Measurements from ENCODE around the gene BEGAIN.

Gene BEGAIN

DNA sequence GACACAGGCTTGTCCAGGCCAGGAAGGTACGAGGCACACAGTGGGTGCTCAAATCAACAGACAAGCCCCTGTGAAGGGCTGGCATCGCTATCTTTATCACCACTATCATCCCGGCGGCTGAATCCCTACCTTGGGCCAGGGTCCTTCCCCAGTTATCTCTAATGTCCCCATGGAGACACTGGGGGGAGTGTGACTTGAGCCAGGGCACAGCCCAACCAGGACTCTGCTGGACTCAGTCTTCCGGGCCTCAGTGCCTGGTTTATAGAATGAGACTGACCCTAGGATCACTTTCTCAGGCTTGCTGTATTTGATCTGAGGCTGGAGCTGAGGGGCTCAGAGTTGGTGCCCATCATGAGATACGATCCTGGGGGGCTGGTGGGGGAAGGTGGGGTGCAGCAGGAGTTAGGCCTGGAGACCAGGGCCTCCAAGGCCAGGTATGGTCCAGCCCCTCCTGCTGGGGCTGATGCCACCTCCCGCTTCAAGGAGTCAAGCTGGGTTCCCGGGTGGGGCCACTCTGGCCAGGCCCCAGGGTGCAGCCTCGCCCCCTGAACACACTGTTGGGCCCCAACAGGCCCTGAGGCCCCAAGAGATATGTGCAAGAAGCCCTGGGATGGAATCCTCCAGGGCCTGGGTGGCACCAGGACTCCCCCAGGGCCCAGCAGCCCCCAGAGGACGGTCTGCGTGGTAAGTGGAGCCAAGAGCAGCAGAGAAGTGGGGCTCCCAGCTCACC lies 11.8 kb downstream of the BEGAIN start:
- Histone ChIP-seq H3K36me3 (ENCODE audit: control insufficient read depth, low read length) (no peaks in the 10 kb centered on the region), H3K9me2 (replicated peaks; ENCODE audit: control insufficient read depth, low read length) (no peaks in the 10 kb centered on the region), H3K79me2 (ENCODE audit: control insufficient read depth, low read length) (no peaks in the 10 kb centered on the region), H4K20me1 (ENCODE audit: control insufficient read depth, insufficient read depth, low read depth, low read length) (no peaks in the 10 kb centered on the region), H3F3A (ENCODE audit: control insufficient read depth, insufficient read depth) (no peaks in the 10 kb centered on the region), H3K4me3 (ENCODE audit: low read length) (no peak overlapping the region), H3K4me1 (ENCODE audit: control insufficient read depth, low read length) (peaks cover 7% of the 10 kb centered on the region), H3K27ac (ENCODE audit: low read depth, low read length) (no peak overlapping the region), H3K4me2 (ENCODE audit: low read length) (no peak overlapping the region), H3K27me3 (ENCODE audit: control insufficient read depth, low read length) (no peaks in the 10 kb centered on the region), H3K9me3 (ENCODE audit: control insufficient read depth, insufficient read depth, low read length) (no peaks in the 10 kb centered on the region)
- TF ChIP-seq EZH2phosphoT487 (IDR thresholded peaks at IDR 0.05; ENCODE audit: borderline replicate concordance, low read length) = no peak
- TF ChIP-seq, protein P1, sequence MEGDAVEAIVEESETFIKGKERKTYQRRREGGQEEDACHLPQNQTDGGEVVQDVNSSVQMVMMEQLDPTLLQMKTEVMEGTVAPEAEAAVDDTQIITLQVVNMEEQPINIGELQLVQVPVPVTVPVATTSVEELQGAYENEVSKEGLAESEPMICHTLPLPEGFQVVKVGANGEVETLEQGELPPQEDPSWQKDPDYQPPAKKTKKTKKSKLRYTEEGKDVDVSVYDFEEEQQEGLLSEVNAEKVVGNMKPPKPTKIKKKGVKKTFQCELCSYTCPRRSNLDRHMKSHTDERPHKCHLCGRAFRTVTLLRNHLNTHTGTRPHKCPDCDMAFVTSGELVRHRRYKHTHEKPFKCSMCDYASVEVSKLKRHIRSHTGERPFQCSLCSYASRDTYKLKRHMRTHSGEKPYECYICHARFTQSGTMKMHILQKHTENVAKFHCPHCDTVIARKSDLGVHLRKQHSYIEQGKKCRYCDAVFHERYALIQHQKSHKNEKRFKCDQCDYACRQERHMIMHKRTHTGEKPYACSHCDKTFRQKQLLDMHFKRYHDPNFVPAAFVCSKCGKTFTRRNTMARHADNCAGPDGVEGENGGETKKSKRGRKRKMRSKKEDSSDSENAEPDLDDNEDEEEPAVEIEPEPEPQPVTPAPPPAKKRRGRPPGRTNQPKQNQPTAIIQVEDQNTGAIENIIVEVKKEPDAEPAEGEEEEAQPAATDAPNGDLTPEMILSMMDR (IDR thresholded peaks at IDR 0.05; ENCODE audit: low read depth, low read length, poor library complexity, severe bottlenecking) = no peak

DNA sequence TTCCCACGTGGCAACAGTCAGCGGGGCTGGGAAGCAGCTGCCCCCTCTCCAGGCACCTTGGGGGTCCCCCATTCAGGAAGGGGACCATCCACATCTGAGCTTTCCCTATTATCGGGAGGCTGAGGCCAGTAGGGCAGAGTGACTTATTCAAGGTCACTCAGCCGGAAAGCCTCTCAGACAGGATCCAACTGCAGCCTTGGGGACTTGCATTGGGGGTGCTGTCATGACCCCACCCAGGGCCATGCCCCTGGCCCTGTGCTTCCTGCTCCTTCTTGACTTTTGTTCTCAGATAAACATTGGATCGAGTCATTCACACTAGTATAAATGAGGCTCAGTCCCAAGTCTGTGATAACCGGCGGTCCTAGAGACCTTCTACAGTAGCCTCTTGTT lies 12.6 kb downstream of the BEGAIN start:
- H3K27ac ChIP-seq (ENCODE audit: low read depth, low read length) = no peak overlapping the region
- H3K79me2 ChIP-seq (ENCODE audit: control insufficient read depth, low read length) = no peaks in the 10 kb centered on the region
- no peak overlapping the region for H3K4me2 ChIP-seq (ENCODE audit: low read length)
- no peaks in the 10 kb centered on the region for H3K9me2 ChIP-seq (replicated peaks; ENCODE audit: control insufficient read depth, low read length)
- no peaks in the 10 kb centered on the region for H3K36me3 ChIP-seq (ENCODE audit: control insufficient read depth, low read length)
- H4K20me1 ChIP-seq (ENCODE audit: control insufficient read depth, insufficient read depth, low read depth, low read length) = no peaks in the 10 kb centered on the region
- no peak overlapping the region for H3K4me3 ChIP-seq (ENCODE audit: low read length)
- TF ChIP-seq EZH2phosphoT487 (IDR thresholded peaks at IDR 0.05; ENCODE audit: borderline replicate concordance, low read length) = no peak
- TF ChIP-seq, protein P1 (IDR thresholded peaks at IDR 0.05; ENCODE audit: low read depth, low read length, poor library complexity, severe bottlenecking) = no peak
- H3F3A ChIP-seq (ENCODE audit: control insufficient read depth, insufficient read depth) = no peaks in the 10 kb centered on the region
- H3K9me3 ChIP-seq (ENCODE audit: control insufficient read depth, insufficient read depth, low read length) = no peaks in the 10 kb centered on the region
- peaks cover 7% of the 10 kb centered on the region for H3K4me1 ChIP-seq (ENCODE audit: control insufficient read depth, low read length)
- peaks cover 2% of the 10 kb centered on the region; the same call in 1 of the 2 replicates for H3K27me3 ChIP-seq (ENCODE audit: control insufficient read depth, low read length)

DNA sequence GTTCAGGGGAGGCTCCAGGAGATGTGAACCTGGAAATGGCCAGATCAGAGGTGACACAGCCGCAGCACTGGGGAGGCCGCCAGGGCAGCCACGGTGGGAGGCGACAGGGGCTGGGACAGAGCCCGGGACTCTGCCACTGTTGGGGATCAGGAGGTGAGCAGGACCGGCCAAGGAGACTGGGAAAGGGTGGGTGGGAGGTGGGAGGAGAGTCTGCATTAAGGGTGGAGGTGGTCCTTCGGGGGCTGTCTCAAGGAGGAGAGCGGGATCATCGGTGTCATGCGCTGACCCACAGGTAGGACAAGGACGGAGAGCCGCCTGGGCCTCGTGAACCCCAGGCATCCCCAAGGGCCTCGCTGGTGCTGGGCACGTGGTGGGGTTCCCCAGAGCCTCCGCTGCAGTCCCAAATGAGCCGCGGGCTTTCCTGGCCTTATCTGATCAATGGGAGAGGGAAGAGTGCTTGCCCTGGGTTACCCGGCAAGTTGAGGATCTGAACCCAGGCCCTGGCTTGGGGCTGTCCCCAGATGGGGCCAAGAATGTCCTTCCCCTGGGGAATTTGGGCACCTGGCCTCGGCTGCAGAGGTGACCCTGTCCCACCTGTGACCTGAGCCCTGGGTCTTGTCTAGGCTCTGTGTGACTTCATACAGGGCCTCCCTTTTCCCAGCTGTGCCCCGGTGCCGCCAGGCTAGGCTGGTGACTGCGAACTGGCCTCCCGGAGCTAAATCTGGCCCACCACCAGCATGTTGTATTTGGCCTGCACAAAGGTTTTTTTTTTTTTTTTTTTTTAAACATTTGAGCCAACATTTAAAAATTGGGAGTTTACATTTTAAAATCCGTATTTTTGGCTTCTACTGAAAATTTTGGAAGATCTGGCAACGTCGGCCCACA lies 13.2 kb downstream of the BEGAIN start:
- Histone ChIP-seq H3K79me2 (ENCODE audit: control insufficient read depth, low read length) (no peaks in the 10 kb centered on the region), H3K9me3 (ENCODE audit: control insufficient read depth, insufficient read depth, low read length) (no peaks in the 10 kb centered on the region), H3K4me3 (ENCODE audit: low read length) (no peak overlapping the region), H3K36me3 (ENCODE audit: control insufficient read depth, low read length) (no peaks in the 10 kb centered on the region), H3K4me2 (ENCODE audit: low read length) (no peak overlapping the region), H3K27me3 (ENCODE audit: control insufficient read depth, low read length) (peaks cover 3% of the 10 kb centered on the region; the same call in 1 of the 2 replicates), H4K20me1 (ENCODE audit: control insufficient read depth, insufficient read depth, low read depth, low read length) (no peaks in the 10 kb centered on the region), H3F3A (ENCODE audit: control insufficient read depth, insufficient read depth) (no peaks in the 10 kb centered on the region), H3K9me2 (replicated peaks; ENCODE audit: control insufficient read depth, low read length) (no peaks in the 10 kb centered on the region), H3K27ac (ENCODE audit: low read depth, low read length) (no peak overlapping the region), H3K4me1 (ENCODE audit: control insufficient read depth, low read length) (peaks cover 7% of the 10 kb centered on the region)
- TF ChIP-seq, protein P1 (IDR thresholded peaks at IDR 0.05; ENCODE audit: low read depth, low read length, poor library complexity, severe bottlenecking) = no peak
- no peak for TF ChIP-seq EZH2phosphoT487 (IDR thresholded peaks at IDR 0.05; ENCODE audit: borderline replicate concordance, low read length)

Data from DOHH2 (cell line).